RWPE1 (cell line): ENCODE measurements around the gene SMIM3.

ENCODE experiments used
- CTCF ChIA-PET: fragments of 350-600 bp; sonication (Branson Sonifier 250); formaldehyde crosslinking; extraction: SDS; loops from one replicate; lab custom pipeline; 2021; lab: Yijun Ruan, JAX
- POLR2A ChIA-PET: fragments of 400-600 bp; formaldehyde crosslinking; extraction: SDS; loops from one replicate; lab custom pipeline; 2020; ENCODE audit warnings: antibody characterized with exemption; ENCODE audit not compliant: low non-redundant PET; lab: Yijun Ruan, JAX
- DNase-seq: peaks from one replicate; pipeline ENCODE4 v3.0.0; 2012; ENCODE audit warnings: low spot score
- H3K27ac ChIP-seq: fragments of 450-650 bp; 2 replicates; pipeline ENCODE4 v1.5.1; 2017
- TF ChIP-seq, protein P1 (sequence below): fragments of 450-650 bp; conservative IDR thresholded peaks from 2 replicates; pipeline ENCODE4 v1.5.1; 2017; ENCODE audit warnings: low read depth, mild to moderate bottlenecking

SMIM3 gene

DNA sequence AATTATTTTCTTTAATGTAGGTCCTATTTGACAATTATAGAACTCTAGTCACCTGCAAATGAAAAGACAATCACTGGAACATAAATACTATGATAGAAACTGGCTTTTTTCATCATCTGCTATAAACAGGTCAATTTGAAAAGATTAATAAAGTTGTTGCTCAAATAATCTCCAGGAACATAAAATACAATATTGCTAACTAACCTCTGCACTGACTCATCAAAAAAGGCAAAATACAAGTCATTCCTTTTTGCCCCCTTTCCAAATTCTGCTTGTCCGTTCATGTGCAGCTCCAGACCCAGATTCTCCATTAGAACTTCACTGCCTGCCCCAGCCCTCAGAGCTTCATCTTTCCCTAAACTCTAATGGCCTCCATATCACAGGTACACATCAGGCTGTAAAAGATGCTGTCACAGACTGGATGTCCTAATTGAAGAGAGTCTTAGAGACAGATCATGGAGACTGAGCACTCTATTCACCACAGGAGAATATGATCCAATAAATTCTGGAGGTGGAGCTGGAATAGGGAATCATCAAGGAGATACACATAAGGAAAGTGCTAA is 21.4 kb upstream of the SMIM3 start:
- ChIA-PET CTCF (interaction anchor here (0.6 to 2.4 kb wide), 3 partner anchors 21 to 85 kb away, joined by 3 to 9 read pairs (median 4); partner anchors contain the start of gene SMIM3), POLR2A (interaction anchor here (0.8 kb wide), 1 partner anchor 299 kb away, joined by 3 read pairs; no protein-coding TSS in a partner anchor)
- H3K27ac ChIP-seq: no peak overlapping the region
- no peak for DNase-seq
- TF ChIP-seq, protein P1, sequence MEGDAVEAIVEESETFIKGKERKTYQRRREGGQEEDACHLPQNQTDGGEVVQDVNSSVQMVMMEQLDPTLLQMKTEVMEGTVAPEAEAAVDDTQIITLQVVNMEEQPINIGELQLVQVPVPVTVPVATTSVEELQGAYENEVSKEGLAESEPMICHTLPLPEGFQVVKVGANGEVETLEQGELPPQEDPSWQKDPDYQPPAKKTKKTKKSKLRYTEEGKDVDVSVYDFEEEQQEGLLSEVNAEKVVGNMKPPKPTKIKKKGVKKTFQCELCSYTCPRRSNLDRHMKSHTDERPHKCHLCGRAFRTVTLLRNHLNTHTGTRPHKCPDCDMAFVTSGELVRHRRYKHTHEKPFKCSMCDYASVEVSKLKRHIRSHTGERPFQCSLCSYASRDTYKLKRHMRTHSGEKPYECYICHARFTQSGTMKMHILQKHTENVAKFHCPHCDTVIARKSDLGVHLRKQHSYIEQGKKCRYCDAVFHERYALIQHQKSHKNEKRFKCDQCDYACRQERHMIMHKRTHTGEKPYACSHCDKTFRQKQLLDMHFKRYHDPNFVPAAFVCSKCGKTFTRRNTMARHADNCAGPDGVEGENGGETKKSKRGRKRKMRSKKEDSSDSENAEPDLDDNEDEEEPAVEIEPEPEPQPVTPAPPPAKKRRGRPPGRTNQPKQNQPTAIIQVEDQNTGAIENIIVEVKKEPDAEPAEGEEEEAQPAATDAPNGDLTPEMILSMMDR: no peak

DNA sequence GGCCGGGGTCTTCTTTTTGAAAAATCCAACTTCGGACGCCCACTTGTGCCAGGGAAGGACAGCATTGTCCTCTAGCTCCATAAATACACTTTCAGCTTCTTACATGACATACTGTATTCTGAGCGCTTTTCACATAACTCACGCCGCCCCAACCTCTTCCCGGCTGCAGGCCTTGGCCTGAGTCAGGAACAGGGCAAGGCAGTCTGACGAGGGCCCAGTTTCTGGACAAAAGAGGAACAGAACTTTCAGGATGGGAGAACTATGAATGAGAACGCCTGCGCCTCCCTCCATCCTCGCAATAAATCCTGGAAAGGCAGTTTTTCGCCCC is 20.4 kb upstream of the SMIM3 start:
- TF ChIP-seq, protein P1: no peak
- CTCF ChIA-PET: interaction anchor here (0.8 to 2.4 kb wide), 2 partner anchors 20 to 1467 kb away, joined by 5 to 9 read pairs; partner anchors contain the start of gene SMIM3
- POLR2A ChIA-PET: interaction anchor here (0.6 to 2.3 kb wide), 6 partner anchors 20 to 1137 kb away, joined by 3 to 8 read pairs (median 4); partner anchors contain the start of genes RBM22 and SMIM3
- DNase-seq: no peak
- peak overlapping the region; percentile 95 for H3K27ac ChIP-seq

DNA sequence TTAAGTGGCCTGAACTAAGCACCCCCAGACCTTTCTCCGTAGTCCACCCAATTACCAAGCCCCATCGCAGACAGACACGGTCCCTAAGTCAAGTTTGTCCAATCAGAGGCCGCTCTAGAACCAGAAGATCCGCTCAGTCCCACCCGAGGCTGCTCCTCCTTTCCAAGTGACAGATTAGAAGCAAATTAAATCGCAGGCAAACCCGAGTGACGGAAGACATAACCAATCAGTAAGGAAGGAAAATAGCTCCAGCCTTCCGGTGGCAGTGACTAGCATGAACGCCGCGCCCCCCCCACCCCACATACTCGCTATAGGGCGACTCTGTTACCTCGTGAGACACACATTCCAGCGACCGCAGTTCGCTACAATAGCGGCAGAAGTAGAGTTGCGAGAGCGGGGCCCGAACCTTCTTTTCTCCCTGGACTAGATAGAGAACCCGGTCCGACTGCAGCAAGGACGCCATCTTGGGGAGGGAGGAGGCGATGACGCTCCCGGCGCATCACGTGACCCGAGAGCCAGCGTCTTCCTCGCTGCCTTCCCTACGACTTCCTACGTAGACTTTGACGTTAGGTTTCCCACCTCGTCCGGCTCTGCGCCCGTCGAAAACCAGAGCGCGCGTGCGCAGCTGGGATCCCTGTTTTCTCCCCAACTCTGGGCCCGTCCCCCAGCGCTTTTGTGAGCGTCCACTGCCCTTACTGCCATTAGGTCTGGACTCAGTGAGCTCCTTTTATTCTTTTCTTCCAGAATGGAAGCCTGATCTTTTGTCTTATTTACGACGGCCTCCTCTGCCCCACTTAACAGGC is 19.8 kb upstream of the SMIM3 start, which contains the start of gene DCTN4:
DCTN4 (minus strand) TSS at position 487 of the 803 bp plus-strand sequence; CDS start at position 463, 24 bp downstream.
- TF ChIP-seq, protein P1: no peak
- ChIA-PET CTCF (interaction anchor here (0.6 to 2.4 kb wide), 6 partner anchors 20 to 1468 kb away, joined by 3 to 9 read pairs (median 4); partner anchors contain the start of gene SMIM3), POLR2A (interaction anchor here (0.6 to 2.3 kb wide), 7 partner anchors 20 to 1137 kb away, joined by 3 to 8 read pairs (median 3); partner anchors contain the start of genes RBM22 and SMIM3)

DNA sequence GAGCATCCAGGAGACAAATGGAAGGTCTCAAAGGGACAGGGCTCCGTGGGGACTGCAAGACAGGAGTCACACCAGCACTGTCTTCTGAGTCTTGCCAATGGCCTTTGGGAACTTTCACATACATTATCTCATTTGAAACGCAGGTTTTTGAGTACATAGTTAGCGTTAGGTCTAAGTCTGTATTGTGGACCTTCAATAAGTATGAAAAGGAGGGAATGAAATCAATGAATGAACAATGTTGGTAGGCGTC is 19.3 kb upstream of the SMIM3 start:
- no peak for DNase-seq
- CTCF ChIA-PET: interaction anchor here (0.5 to 2.4 kb wide), 4 partner anchors 19 to 465 kb away, joined by 3 to 9 read pairs (median 4); partner anchors contain the start of gene SMIM3
- H3K27ac ChIP-seq: peak overlapping the region; percentile 95
- POLR2A ChIA-PET: interaction anchor here (0.8 to 2.3 kb wide), 3 partner anchors 19 to 87 kb away, joined by 3 to 8 read pairs (median 6); partner anchors contain the start of genes RBM22 and SMIM3
- TF ChIP-seq, protein P1: no peak

More for the DNA sequence above, 19.8 kb upstream of the SMIM3 start, which contains the start of gene DCTN4:
- DNase-seq: peak; percentile 99
- peak within 1 kb of the TSS; percentile 95 for H3K27ac ChIP-seq

DNA sequence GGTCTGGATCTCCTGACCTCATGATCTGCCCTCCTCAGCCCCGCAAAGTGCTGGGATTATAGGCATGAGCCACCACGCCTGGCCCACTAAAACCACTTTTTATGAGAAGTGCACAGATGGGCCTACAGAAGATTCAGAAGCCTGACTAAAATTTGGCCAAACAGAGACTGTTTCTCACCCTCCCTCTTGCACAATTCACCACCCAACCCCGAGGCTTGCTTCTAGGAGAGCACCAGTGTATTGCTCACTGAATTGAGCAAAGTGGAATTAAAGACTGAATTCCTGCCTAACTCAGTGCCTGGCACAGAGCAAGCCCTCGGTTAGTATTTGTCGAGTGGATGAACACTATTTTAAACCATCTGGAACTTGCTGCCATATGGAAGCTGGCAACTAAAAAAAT is 16.3 kb upstream of the SMIM3 start:
- ChIA-PET CTCF (no interaction called here), POLR2A (interaction anchor here (0.7 kb wide), 1 partner anchor 27 kb away, joined by 4 read pairs; no protein-coding TSS in a partner anchor)
- TF ChIP-seq, protein P1: no peak
- peak overlapping the region; percentile 22 for H3K27ac ChIP-seq
- DNase-seq: no peak

DNA sequence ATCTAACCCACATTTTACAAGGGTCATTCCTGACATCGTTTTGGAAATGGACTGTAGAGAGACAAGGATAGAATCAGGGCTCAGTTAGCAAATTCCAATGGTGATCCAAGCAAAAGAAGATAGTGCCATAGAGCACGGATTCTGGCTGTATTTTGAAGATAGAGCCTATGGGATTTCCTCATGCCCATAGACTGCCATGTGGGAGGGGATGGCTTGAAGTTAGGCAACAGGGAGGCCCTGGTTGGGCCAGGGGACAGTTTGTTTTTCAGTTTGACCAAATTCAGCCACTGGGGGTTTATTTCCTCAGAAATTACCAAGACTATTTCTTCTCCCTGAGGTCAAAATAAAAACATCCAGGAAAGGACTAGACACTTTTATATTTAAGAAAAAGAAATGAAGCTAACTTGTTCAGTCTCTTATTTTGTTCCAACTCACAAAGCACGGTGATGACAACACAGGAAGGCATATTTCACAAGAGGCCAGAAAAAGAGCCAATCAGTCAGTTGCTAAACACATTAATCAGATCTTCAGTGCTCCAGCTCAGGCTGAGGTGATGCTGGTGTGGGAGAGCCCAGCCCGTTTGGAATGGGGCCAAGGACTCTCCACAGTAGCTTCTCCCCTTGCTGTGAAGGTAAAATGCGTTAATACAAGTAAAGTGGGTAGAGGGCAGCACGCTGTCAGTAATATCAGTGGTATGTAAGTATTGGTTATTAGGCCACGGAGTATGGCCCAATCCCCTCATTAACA is 15.4 kb upstream of the SMIM3 start:
- ChIA-PET POLR2A (interaction anchor here (0.7 kb wide), 1 partner anchor 26 kb away, joined by 4 read pairs; no protein-coding TSS in a partner anchor), CTCF (interaction anchor here (0.6 to 1.6 kb wide), 5 partner anchors 15 to 101 kb away, joined by 3 to 10 read pairs (median 4); partner anchors contain the start of genes RBM22 and SMIM3)
- TF ChIP-seq, protein P1: no peak
- peak; percentile 90 for DNase-seq
- H3K27ac ChIP-seq: peak overlapping the region; percentile 66
